IMR-90 (cell line): ENCODE measurements around the gene ERVH48-1. TPM values are rescaled to one million over a fixed set of nuclear protein-coding genes. Genes with fewer than 3 reads are reported as not detected.
"Not testable (repeated sequence)": the region's sequence is repeated elsewhere in the genome, so short reads cannot be mapped to it uniquely, and the experiment has no call there.

Experiments used
- ATAC-seq: fragments of 200-7000 bp; cut with Tn5 transposase; 2 replicates; pipeline ENCODE4 v1.9.1; 2020; ENCODE audit warnings: low read depth, mild to moderate bottlenecking, moderate library complexity
- BruUV-seq: library from RNA; stranded (reverse); fragments of 400-500 nt; replicated peaks from 2 replicates; lab custom pipeline; 2021; lab: Mats Ljungman, UMichigan
- CTCF ChIA-PET: fragments of 300-600 bp; formaldehyde crosslinking; extraction: SDS; loops from one replicate; lab custom pipeline; 2021; ENCODE audit warnings: antibody characterized with exemption; lab: Yijun Ruan, JAX
- POLR2A ChIA-PET: fragments of 300-600 bp; sonication (Branson Sonifier 250); formaldehyde crosslinking; loops from one replicate; lab custom pipeline; 2022; ENCODE audit warnings: antibody characterized with exemption; ENCODE audit not compliant: unreplicated experiment; lab: Charles Lee
- DNase-seq: peaks from one replicate; pipeline ENCODE4 v3.0.0; 2013
- H2AFZ ChIP-seq: replicated peaks from 2 replicates; pipeline ENCODE3; 2013; ENCODE audit warnings: low read length, mild to moderate bottlenecking; ENCODE audit not compliant: poor library complexity
- H2AK5ac ChIP-seq: 2 replicates; pipeline ENCODE4 v1.6.1; 2013; ENCODE audit warnings: low read depth, low read length, inconsistent platforms
- H2AK9ac ChIP-seq: replicated peaks from 2 replicates; pipeline ENCODE3; 2013; ENCODE audit warnings: mild to moderate bottlenecking, low read depth, low read length, moderate library complexity; ENCODE audit not compliant: poor library complexity
- H2BK120ac ChIP-seq: 2 replicates; pipeline ENCODE4 v1.6.1; 2013; ENCODE audit warnings: low read depth, low read length, inconsistent platforms
- H2BK15ac ChIP-seq: 3 replicates; pipeline ENCODE4 v1.6.1; 2013; ENCODE audit warnings: low read depth, low read length, inconsistent platforms
- H2BK20ac ChIP-seq: 2 replicates; pipeline ENCODE4 v1.6.1; 2013; ENCODE audit warnings: low read depth, mild to moderate bottlenecking, inconsistent platforms, low read length, moderate library complexity
- H2BK5ac ChIP-seq: 2 replicates; pipeline ENCODE4 v1.6.1; 2013; ENCODE audit warnings: mild to moderate bottlenecking, low read depth, low read length, inconsistent platforms; ENCODE audit not compliant: poor library complexity, severe bottlenecking
- H3K14ac ChIP-seq: replicated peaks from 2 replicates; pipeline ENCODE4 v1.6.1; 2013; ENCODE audit warnings: low read depth, low read length, inconsistent platforms
- H3K18ac ChIP-seq: 2 replicates; pipeline ENCODE4 v1.6.1; 2013; ENCODE audit warnings: low read depth, low read length, control low read depth
- H3K23ac ChIP-seq: 2 replicates; pipeline ENCODE4 v1.6.1; 2013; ENCODE audit warnings: low read depth, low read length, inconsistent platforms
- H3K27ac ChIP-seq: 2 replicates; pipeline ENCODE4 v1.5.1; 2013; ENCODE audit warnings: mild to moderate bottlenecking, control low read depth, low read length; ENCODE audit not compliant: insufficient read depth
- H3K27me3 ChIP-seq: 2 replicates; pipeline ENCODE4 v1.6.1; 2013; ENCODE audit warnings: low read length; ENCODE audit not compliant: control insufficient read depth, insufficient read depth
- H3K36me3 ChIP-seq: 2 replicates; pipeline ENCODE4 v1.6.1; 2013; ENCODE audit warnings: low read length, mixed read lengths; ENCODE audit not compliant: control insufficient read depth, insufficient read depth
- H3K4ac ChIP-seq: 2 replicates; pipeline ENCODE4 v1.6.1; 2013; ENCODE audit warnings: low read depth, low read length, inconsistent platforms
- H3K4me1 ChIP-seq: 2 replicates; pipeline ENCODE4 v1.6.1; 2013; ENCODE audit warnings: low read length, mixed read lengths; ENCODE audit not compliant: control insufficient read depth, insufficient read depth
- H3K4me2 ChIP-seq: 2 replicates; pipeline ENCODE4 v1.6.1; 2013; ENCODE audit warnings: low read depth, mild to moderate bottlenecking, control low read depth, low read length, moderate library complexity
- H3K4me3 ChIP-seq: 2 replicates; pipeline ENCODE4 v1.5.1; 2013; ENCODE audit warnings: low read depth, mild to moderate bottlenecking, control low read depth, low read length, moderate library complexity; ENCODE audit not compliant: insufficient read depth
- H3K56ac ChIP-seq: 2 replicates; pipeline ENCODE4 v1.6.1; 2013; ENCODE audit warnings: low read length, inconsistent platforms; ENCODE audit not compliant: insufficient read depth; ENCODE audit errors: extremely low read depth
- H3K79me1 ChIP-seq, 2 experiments: 2 replicates each; pipeline ENCODE4 v1.6.1; 2013; ENCODE audit warnings: low read length in 2 of 2, inconsistent platforms in 1 of 2, low read depth in 1 of 2
- H3K9ac ChIP-seq: 2 replicates; pipeline ENCODE4 v1.6.1; 2013; ENCODE audit warnings: low read depth, low read length, control low read depth
- H3K9me1 ChIP-seq: 2 replicates; pipeline ENCODE4 v1.6.1; 2013; ENCODE audit warnings: low read length, inconsistent platforms; ENCODE audit not compliant: insufficient read depth
- H3K9me3 ChIP-seq: 2 replicates; pipeline ENCODE4 v1.6.1; 2013; ENCODE audit warnings: low read length; ENCODE audit not compliant: control insufficient read depth, insufficient read depth
- H4K20me1 ChIP-seq: 2 replicates; pipeline ENCODE4 v1.6.1; 2013; ENCODE audit warnings: low read length, inconsistent platforms; ENCODE audit not compliant: insufficient read depth
- H4K5ac ChIP-seq: 2 replicates; pipeline ENCODE4 v1.6.1; 2013; ENCODE audit warnings: mild to moderate bottlenecking, low read depth, low read length, control low read depth
- H4K8ac ChIP-seq, 2 experiments: 2 replicates each; pipeline ENCODE4 v1.6.1; 2013; ENCODE audit warnings: low read depth in 2 of 2, low read length in 2 of 2, control low read depth in 1 of 2, inconsistent platforms in 1 of 2
- H4K91ac ChIP-seq: 2 replicates; pipeline ENCODE4 v1.6.1; 2013; ENCODE audit warnings: low read depth, low read length, inconsistent platforms; ENCODE audit not compliant: insufficient read depth
- BHLHE40 ChIP-seq: fragments of 150-350 bp; IDR thresholded peaks from 2 replicates; pipeline ENCODE4 v1.6.1; 2016; ENCODE audit warnings: mild to moderate bottlenecking, low read depth, low read length
- MAZ ChIP-seq: IDR thresholded peaks from 2 replicates; pipeline ENCODE4 v1.6.1; 2012; ENCODE audit warnings: low read depth, mild to moderate bottlenecking, low read length, improper control_type of control experiment, moderate library complexity, borderline replicate concordance
- WGBS, 2 experiments: methylation state at CpG; one replicate each; pipeline versions ENCODE4 v1.1.5 to v1.1.7; 2013; ENCODE audit warnings: missing lambda C conversion rate in 2 of 2; ENCODE audit not compliant: insufficient read length in 1 of 2; ENCODE audit errors: extremely low coverage in 2 of 2; 5-methylcytosine and 5-hydroxymethylcytosine counted together
- dilution Hi-C: fragments of 300-500 bp; cut with HindIII; formaldehyde crosslinking; loops from one replicate; pipeline ENCODE4 v1.14.3; 2018; ENCODE audit warnings: low sequenced_read_pairs; ENCODE audit not compliant: unreplicated experiment
- in situ Hi-C: fragments of 300-500 bp; cut with MboI; formaldehyde crosslinking; loops from 3 replicates; pipeline ENCODE4 v1.14.3; 2019; ENCODE audit warnings: low sequenced_read_pairs, inconsistent platforms, mixed read lengths
- intact Hi-C: fragments of 100-400 bp; cut with micrococcal nuclease; formaldehyde crosslinking; loops from 2 replicates; pipeline ENCODE4 v1.10.0; 2022
- polyA plus RNA-seq, 3 experiments: library from polyadenylated mRNA; depleted of rRNA; stranded (reverse); fragments of >200 nt; gene quantifications; 2 replicates each; pipeline ENCODE4 v1.2.3, GENCODE V29; 2012; ENCODE audit warnings: low replicate concordance in 1 of 3
- total RNA-seq: library from RNA; depleted of rRNA; stranded (reverse); fragments of >200 nt; gene quantifications from 2 replicates; pipeline ENCODE4 v1.2.3, GENCODE V29; 2012
- TF ChIP-seq, protein P1 (sequence below): fragments of 150-350 bp; IDR thresholded peaks from 2 replicates; pipeline ENCODE4 v1.6.1; 2016; ENCODE audit warnings: low read depth, mild to moderate bottlenecking, low read length, moderate library complexity, borderline replicate concordance

The ERVH48-1 gene
- total and polyA plus RNA-seq, 2 of the 4 experiments (the other 2 are of a cell fraction), result under 0.01 TPM; not detected in 1

DNA sequence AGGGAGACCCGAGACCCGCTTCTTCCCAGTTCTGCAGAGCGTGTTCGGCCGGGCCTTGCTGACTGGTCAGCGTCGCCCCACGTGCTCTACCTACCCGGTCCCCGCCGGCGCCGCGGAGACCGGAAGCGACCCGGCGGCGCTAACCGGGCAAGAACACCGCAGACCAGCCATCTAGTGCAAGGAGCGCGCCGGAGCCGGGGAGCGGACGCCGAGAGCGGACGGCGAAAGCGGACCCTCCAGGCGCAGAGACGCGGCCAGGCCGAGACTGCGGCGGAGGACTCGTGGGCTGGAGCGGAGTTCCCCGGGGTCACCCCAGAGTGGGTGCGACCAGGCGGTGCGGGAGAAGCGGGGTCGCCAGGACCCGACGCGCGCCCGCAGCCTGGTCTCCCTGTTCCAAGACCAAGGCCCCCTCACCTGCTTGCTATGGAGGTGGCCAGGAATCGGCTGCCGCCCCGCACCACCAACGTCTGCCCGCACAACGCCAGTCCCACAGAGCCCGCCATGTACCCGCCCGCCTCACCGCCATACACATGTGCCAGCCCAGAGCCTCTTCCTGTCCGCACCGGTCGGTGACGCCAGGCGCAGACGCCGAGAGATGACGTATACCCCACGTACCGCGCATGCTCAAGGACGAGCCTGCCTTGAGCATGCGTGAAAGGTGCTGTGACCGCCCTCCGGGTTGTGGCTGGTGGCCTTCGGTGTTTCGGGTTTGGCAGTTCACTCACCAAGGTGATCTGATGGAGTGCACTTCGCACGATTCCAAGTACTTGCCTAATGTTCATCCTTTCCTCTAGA, 46.2 kb downstream of the ERVH48-1 start, which contains the start of gene WDR4 (continued):
- peak; percentile 60; the same call in 1 of the 2 replicates for TF ChIP-seq MAZ

DNA sequence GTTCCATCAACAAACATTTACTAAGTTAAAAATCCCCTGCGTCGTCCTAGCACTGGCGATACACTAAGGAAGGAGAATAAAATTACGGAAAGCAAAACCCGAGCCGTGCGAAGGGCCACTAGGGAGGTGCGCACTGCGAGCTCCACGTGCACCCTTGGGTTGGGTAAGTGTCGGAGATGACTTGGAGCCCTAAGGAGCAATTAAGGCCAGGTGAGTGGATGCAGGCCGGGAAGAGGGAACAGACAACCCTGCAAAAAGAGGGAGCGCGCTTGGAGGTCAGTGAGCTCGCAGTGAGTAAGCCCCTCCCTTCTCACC, 46.8 kb downstream of the ERVH48-1 start:
- H4K91ac ChIP-seq, result peak overlapping the region; percentile 19
- DNase-seq, result no peak
- H3K56ac ChIP-seq, result peak overlapping the region; percentile 37; the same call in 1 of the 2 replicates
- 0 out of 2 replicates have a peak overlapping the region, but pooled peaks have one; percentile 25 for H4K5ac ChIP-seq
- H2AK9ac ChIP-seq, result peak overlapping the region; percentile 90
- H3K4me2 ChIP-seq, result peak overlapping the region; percentile 90
- no peaks in the 10 kb centered on the region for H3K27me3 ChIP-seq
- peak overlapping the region; percentile 51 to 63 for H4K8ac ChIP-seq
- H2BK5ac ChIP-seq, result peak overlapping the region; percentile 16
- 2% methylated on average over 12 of the region's 15 CpGs; no CpG with 5 or more reads in 1 of the 2 experiments for WGBS, 2 experiments
- H3K18ac ChIP-seq, result no peak overlapping the region
- dilution Hi-C loops, result no loop called here
- ChIA-PET POLR2A (no interaction called here), CTCF (no interaction called here)
- H3K27ac ChIP-seq, result peak overlapping the region; percentile 56
- no peaks in the 10 kb centered on the region for H3K4me1 ChIP-seq
- in situ Hi-C loops, result no loop called here
- peaks cover 5% of the 10 kb centered on the region for H3K36me3 ChIP-seq
- H2BK15ac ChIP-seq, result no peak overlapping the region
- intact Hi-C loops, result no loop called here
- 0 out of 2 replicates have a peak overlapping the region, but pooled peaks have one; percentile 21 for H3K23ac ChIP-seq
- H3K9ac ChIP-seq, result peak overlapping the region; percentile 78
- peak overlapping the region; percentile 56 for H3K4ac ChIP-seq
- peaks cover 23 to 26% of the 10 kb centered on the region in 2 experiments for H3K79me1 ChIP-seq
- H2AK5ac ChIP-seq, result peak overlapping the region; percentile 53; the same call in 1 of the 2 replicates
- peak; percentile 15 for ATAC-seq
- peak overlapping the region; percentile 67 for H3K4me3 ChIP-seq
- H4K20me1 ChIP-seq, result no peaks in the 10 kb centered on the region
- peak overlapping the region; percentile 99 for H2AFZ ChIP-seq
- no peaks in the 10 kb centered on the region for H3K9me3 ChIP-seq
- no peak overlapping the region for H2BK20ac ChIP-seq
- no peaks in the 10 kb centered on the region for H3K9me1 ChIP-seq
- H2BK120ac ChIP-seq, result no peak overlapping the region
- no peak for TF ChIP-seq BHLHE40
- TF ChIP-seq, protein P1, sequence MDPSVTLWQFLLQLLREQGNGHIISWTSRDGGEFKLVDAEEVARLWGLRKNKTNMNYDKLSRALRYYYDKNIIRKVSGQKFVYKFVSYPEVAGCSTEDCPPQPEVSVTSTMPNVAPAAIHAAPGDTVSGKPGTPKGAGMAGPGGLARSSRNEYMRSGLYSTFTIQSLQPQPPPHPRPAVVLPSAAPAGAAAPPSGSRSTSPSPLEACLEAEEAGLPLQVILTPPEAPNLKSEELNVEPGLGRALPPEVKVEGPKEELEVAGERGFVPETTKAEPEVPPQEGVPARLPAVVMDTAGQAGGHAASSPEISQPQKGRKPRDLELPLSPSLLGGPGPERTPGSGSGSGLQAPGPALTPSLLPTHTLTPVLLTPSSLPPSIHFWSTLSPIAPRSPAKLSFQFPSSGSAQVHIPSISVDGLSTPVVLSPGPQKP, result no peak
- H3K14ac ChIP-seq, result peak overlapping the region; percentile 2; the same call in 1 of the 2 replicates
- no TSS peak for BruUV-seq

DNA sequence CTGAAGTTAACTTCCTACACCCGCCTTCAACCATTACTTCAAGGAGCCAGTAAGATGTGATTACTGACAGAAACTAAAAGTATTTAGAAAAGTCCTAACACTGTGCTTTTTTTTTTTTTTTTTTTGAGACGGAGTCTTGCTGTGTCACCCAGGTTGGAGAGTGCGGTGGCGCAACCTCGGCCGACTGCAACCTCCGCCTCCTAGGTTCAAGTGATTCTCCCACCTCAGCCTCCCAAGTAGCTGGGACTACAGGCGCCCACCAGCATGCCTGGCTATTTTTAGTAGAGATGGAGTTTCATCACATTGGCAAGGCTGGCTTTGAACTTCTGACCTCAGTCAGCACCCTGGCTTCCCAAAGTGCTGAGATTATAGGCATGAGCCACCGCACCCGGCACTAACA, 49.6 kb downstream of the ERVH48-1 start:
- H3K27me3 ChIP-seq, H3K14ac ChIP-seq, H4K5ac ChIP-seq, H4K20me1 ChIP-seq, H3K23ac ChIP-seq, ATAC-seq, H3K18ac ChIP-seq, H3K9ac ChIP-seq, dilution Hi-C loops, H3K4me3 ChIP-seq, DNase-seq, H3K9me3 ChIP-seq, H2AK5ac ChIP-seq, intact Hi-C loops, BruUV-seq, H3K56ac ChIP-seq, in situ Hi-C loops, H3K4me2 ChIP-seq, H3K27ac ChIP-seq, H2BK5ac ChIP-seq, CTCF ChIA-PET, H4K91ac ChIP-seq, POLR2A ChIA-PET, H2BK120ac ChIP-seq, H2AK9ac ChIP-seq, H3K9me1 ChIP-seq, H2AFZ ChIP-seq, H2BK15ac ChIP-seq, H2BK20ac ChIP-seq, H3K4ac ChIP-seq, H4K8ac ChIP-seq, H3K4me1 ChIP-seq: not testable (repeated sequence)
- peaks cover 28% of the 10 kb centered on the region for H3K36me3 ChIP-seq
- 80% methylated on average over 1 of the region's 10 CpGs; no CpG with 5 or more reads in 1 of the 2 experiments for WGBS, 2 experiments
- peaks cover 29 to 34% of the 10 kb centered on the region in 2 experiments for H3K79me1 ChIP-seq
